ENCODE data around the gene NDUFA12. TPM values are rescaled to one million over a fixed set of nuclear protein-coding genes. Genes with fewer than 3 reads are reported as not detected.

Gene NDUFA12
- total and polyA plus RNA-seq, 2 of the 13 experiments (the other 11 are each of a cell fraction or from before 2014, with no cell fraction given) = 101 to 173 TPM

DNA sequence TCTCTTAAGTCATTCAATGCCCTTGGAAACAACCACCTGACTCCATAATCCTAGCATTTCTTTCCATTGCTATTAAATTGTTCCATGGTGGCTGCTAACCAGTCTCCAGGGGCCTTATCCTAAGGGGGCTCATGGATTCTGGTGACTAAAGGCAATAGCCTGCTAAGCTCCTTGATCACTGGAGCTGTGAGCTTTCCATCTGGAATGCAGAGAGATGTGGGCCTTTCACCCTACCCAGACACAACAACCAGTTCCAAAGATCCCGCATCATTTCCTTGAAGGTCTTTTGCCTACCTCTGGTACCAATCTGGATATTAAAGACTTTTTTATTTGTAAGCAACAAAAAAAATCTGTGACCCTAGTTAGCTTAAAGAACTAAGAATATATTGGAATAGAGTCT is 32.9 kb downstream of the NDUFA12 start (continued):
- TF ChIP-seq SALL2 (CRISPR knock-in tag; IDR thresholded peaks at IDR 0.05) (no peak), ZNF331 (CRISPR knock-in tag; IDR thresholded peaks at IDR 0.05) (no peak), ZNF773 (CRISPR knock-in tag; IDR thresholded peaks at IDR 0.05; ENCODE audit: borderline replicate concordance) (no peak)

- FAIRE-seq (no peak), ATAC-seq (no peak), DNase-seq (ENCODE audit: low spot score) (no peak)
- H3K27me3 ChIP-seq (ENCODE audit: control insufficient read depth in 1 of 2, insufficient read depth in 2 of 2, low read length in 2 of 2) = no peaks in the 10 kb centered on the region; a peak in 1 of 5 replicates
- no TSS peak for BruUV-seq (replicated peaks)
- no peak overlapping the region for H3K4me2 ChIP-seq (ENCODE audit: low read depth, low read length)
- TF ChIP-seq ZBTB46 (CRISPR knock-in tag; IDR thresholded peaks at IDR 0.05; ENCODE audit: borderline replicate concordance) = no peak
- TF ChIP-seq, protein P1, sequence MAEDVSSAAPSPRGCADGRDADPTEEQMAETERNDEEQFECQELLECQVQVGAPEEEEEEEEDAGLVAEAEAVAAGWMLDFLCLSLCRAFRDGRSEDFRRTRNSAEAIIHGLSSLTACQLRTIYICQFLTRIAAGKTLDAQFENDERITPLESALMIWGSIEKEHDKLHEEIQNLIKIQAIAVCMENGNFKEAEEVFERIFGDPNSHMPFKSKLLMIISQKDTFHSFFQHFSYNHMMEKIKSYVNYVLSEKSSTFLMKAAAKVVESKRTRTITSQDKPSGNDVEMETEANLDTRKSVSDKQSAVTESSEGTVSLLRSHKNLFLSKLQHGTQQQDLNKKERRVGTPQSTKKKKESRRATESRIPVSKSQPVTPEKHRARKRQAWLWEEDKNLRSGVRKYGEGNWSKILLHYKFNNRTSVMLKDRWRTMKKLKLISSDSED (CRISPR knock-in tag; IDR thresholded peaks at IDR 0.05) = no peak
- TF ChIP-seq, protein P2, sequence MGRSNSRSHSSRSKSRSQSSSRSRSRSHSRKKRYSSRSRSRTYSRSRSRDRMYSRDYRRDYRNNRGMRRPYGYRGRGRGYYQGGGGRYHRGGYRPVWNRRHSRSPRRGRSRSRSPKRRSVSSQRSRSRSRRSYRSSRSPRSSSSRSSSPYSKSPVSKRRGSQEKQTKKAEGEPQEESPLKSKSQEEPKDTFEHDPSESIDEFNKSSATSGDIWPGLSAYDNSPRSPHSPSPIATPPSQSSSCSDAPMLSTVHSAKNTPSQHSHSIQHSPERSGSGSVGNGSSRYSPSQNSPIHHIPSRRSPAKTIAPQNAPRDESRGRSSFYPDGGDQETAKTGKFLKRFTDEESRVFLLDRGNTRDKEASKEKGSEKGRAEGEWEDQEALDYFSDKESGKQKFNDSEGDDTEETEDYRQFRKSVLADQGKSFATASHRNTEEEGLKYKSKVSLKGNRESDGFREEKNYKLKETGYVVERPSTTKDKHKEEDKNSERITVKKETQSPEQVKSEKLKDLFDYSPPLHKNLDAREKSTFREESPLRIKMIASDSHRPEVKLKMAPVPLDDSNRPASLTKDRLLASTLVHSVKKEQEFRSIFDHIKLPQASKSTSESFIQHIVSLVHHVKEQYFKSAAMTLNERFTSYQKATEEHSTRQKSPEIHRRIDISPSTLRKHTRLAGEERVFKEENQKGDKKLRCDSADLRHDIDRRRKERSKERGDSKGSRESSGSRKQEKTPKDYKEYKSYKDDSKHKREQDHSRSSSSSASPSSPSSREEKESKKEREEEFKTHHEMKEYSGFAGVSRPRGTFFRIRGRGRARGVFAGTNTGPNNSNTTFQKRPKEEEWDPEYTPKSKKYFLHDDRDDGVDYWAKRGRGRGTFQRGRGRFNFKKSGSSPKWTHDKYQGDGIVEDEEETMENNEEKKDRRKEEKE (IDR thresholded peaks at IDR 0.05) = no peak
- TF ChIP-seq ZNF713 (CRISPR knock-in tag; IDR thresholded peaks at IDR 0.05) = no peak
- no peak for TF ChIP-seq ARID2 (CRISPR knock-in tag; IDR thresholded peaks at IDR 0.05; ENCODE audit: borderline replicate concordance)
- TF ChIP-seq TSC22D2 (CRISPR knock-in tag; IDR thresholded peaks at IDR 0.05; ENCODE audit: borderline replicate concordance) = no peak
- TF ChIP-seq ZNF607 (CRISPR knock-in tag; IDR thresholded peaks at IDR 0.05; ENCODE audit: borderline replicate concordance) = no peak
- H3K9me3 ChIP-seq (ENCODE audit: low read length) = no peaks in the 10 kb centered on the region
- no peak overlapping the region for H3K4me3 ChIP-seq (replicated peaks in 1 of 3; ENCODE audit: insufficient read depth in 1 of 3, low read depth in 2 of 3, low read length in 3 of 3)
- in situ Hi-C loops (cut with HindIII; ENCODE audit: extremely low pct_ligation_motif_present, low pct_unique_long_range_greater_than_20kb) = no loop called here
- CTCF ChIA-PET (ENCODE audit: low intra/inter-chr PET ratio, low total read pairs) = no interaction called here
- H3K79me2 ChIP-seq (ENCODE audit: insufficient read depth, low read length) = no peaks in the 10 kb centered on the region
- POLR2A ChIA-PET = no interaction called here
- H2AFZ ChIP-seq (ENCODE audit: low read length) = no peak overlapping the region
- intact Hi-C loops (cut with micrococcal nuclease; ENCODE audit: unreplicated experiment) = no loop called here
- H3K27ac ChIP-seq (ENCODE audit: extremely low read length, insufficient read depth, low read length) = no peak overlapping the region
- no peak overlapping the region for H3K9ac ChIP-seq (ENCODE audit: insufficient read depth, low read depth, low read length)
- H3K4me1 ChIP-seq (ENCODE audit: insufficient read depth, low read length) = no peaks in the 10 kb centered on the region
- H3K36me3 ChIP-seq (replicated peaks in 1 of 2; ENCODE audit: control insufficient read depth in 1 of 2, insufficient read depth in 2 of 2, low read length in 2 of 2) = peaks cover 2 to 10% of the 10 kb centered on the region in 2 experiments; a peak in 4 of 5 replicates
- H4K20me1 ChIP-seq (ENCODE audit: insufficient read depth, low read length) = no peaks in the 10 kb centered on the region
These were observed 34.1 kb downstream of the NDUFA12 start for GRCh38 chr12:94969424-94969823.
